ENCODE measurements around the gene SNX17.
"Not testable (repeated sequence)": the region's sequence is repeated elsewhere in the genome, so short reads cannot be mapped to it uniquely, and the experiment has no call there.

The SNX17 gene, protein sequence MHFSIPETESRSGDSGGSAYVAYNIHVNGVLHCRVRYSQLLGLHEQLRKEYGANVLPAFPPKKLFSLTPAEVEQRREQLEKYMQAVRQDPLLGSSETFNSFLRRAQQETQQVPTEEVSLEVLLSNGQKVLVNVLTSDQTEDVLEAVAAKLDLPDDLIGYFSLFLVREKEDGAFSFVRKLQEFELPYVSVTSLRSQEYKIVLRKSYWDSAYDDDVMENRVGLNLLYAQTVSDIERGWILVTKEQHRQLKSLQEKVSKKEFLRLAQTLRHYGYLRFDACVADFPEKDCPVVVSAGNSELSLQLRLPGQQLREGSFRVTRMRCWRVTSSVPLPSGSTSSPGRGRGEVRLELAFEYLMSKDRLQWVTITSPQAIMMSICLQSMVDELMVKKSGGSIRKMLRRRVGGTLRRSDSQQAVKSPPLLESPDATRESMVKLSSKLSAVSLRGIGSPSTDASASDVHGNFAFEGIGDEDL

GRCh38 chr2:27370026-27370815 lies at the start of gene SNX17, which contains the start of gene EIF2B4:
SNX17 (plus strand) TSS chr2:27370616; CDS start chr2:27370744, 128 bp downstream.
EIF2B4 (minus strand) TSS chr2:27370338; CDS start chr2:27370314, 24 bp downstream.
- DNase-seq: peak; percentile 99 to 100 (median 99)

GRCh38 chr2:27320958-27321543 lies 49.4 kb upstream of the SNX17 start:
- no peak for DNase-seq

- DNase-seq: no peak
Observed at GRCh38 chr2:27322301-27322765, 48.1 kb upstream of the SNX17 start.

GRCh38 chr2:27322766-27323595 lies 47.4 kb upstream of the SNX17 start, which contains the start of gene MPV17:
MPV17 (minus strand) TSS chr2:27323097; CDS start chr2:27322517, 580 bp downstream.
- DNase-seq: peak; percentile 92 to 94 (median 94)

DNA sequence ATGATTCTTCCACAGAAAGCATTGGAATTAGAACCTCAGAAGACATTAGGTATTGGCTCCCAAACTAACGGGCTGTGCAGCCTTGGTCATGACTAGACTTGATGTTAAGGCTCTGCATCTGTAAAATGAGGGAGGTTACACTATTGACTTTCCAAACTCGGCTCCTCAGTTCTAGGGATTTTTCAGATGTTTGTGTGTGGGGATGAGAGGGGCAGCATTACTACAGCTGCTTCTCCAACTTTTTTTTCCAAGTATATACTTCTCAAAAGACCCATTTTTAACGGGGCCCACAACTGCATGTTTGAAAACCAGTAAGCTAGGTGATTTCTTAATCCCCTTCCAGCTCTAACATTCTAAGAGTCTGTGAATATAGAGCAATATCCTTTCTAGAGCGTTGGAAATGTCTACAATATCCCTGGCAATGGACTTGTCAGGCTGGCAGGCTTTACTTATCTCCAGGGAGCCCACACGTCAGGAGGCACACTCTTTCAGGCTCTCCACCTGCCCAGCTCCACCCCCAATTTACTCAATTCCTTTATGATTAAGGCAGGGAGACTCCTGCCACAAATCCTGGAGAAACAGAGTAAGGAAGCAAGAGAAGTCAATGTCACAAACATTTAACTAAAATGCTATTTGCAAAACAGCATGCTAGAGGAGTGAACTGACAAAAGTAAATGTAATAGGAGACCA lies 46.7 kb upstream of the SNX17 start:
- peak in 1 of 3 experiments; percentile 47 for DNase-seq

DNA sequence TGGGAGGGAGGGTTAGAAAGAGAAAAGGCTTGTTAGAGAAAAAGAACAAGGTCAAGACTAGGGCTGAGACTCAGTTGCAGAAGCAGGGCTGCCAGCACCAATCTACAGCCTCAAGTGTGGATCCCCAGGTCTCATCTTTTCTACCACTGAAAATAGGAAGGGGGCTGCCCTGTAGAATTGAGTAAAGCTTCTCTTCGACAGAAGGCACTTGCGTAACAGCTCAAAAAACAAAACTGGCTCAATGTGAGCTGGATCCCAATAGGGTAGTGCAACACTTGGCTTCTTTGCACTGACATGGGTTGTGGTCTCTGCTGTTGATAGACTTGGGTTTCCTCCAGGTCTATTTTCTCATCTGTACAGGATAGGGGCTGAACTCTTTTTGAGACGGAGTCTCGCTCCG lies 45.7 kb upstream of the SNX17 start:
- DNase-seq: no peak

DNA sequence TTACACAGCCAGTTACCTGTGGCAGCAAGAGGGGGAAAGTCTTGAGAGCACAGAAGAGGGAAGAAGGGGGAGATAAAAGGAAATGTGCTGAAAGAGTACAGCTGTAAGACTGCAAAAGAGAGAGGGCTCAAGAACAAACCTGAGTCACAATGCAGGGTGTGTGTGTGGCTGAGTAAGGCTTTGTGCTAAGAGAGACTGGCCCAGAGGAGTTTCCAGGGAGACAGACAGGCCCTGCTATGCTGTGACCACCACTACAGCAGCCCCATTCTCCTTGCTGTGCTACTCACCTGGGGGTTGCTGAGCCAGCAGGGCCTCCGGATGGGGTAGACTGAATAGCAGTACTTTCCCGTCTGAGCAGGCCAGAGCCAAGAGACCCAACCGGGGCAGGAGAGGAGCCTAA lies 35.1 kb upstream of the SNX17 start:
- DNase-seq: no peak

DNA sequence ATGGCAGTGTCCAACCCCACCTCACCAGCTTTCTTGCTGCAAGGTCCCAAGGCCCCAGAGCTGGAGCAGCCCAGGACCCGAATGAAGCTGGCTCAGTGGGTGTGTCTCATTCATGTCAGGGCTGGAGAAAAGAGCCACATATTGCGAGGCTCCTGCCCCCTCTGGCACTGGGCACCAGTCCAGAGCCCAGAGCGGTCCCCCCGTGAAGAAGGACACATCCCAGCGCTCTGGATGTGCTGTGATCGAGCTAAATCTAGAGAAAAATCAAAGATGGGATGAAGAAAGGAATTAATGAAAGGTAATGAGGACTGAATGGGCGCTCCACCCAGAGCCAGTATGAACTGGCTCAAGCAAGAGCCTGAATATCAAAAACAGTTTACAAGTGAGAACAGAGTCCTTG lies 34.2 kb upstream of the SNX17 start:
- no peak for DNase-seq

- DNase-seq: no peak
Observed at GRCh38 chr2:27347641-27348040, 22.8 kb upstream of the SNX17 start.

GRCh38 chr2:27350106-27350693 lies 20.2 kb upstream of the SNX17 start:
- no peak for DNase-seq

DNA sequence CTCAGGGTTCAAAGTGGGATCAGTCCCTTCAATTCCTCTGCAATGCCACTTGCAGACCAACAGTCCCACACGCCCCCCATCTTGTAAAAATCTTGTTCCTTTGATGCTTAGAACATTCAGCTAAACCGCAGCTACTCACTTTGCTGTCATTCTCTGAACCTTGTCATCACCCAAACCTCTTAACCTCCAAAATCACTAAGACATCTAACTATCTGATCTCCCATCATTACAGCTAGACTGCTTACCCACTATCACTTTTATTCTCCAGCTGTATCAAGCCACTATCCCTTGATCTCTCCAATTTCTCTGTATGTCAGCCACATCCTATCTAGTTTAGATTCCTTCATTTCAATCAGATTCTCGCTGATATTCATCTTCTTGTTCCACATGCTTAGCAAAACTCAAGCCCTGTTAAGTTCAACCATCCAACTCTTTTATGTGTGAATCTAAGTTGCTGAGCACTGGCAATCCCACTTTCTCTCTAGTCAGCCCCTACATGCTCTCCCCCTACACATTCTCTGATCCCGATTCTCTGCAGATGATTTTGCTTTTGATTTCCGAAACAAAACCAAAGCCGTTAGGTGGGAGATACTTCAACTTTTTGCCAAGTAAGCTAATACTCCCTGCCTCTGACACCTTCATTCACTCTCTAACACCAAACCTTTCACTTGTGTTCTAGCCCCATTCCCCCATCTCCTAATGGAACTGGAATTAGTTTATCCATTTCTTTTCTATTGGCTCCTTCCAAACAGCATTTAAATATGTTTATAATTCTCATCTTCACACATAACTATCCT lies 18.4 kb upstream of the SNX17 start:
- no peak for DNase-seq

- DNase-seq: not testable (repeated sequence)
Observed at GRCh38 chr2:27353386-27353761, 17.0 kb upstream of the SNX17 start.

GRCh38 chr2:27353762-27354596 lies 16.4 kb upstream of the SNX17 start:
- no peak for DNase-seq

DNA sequence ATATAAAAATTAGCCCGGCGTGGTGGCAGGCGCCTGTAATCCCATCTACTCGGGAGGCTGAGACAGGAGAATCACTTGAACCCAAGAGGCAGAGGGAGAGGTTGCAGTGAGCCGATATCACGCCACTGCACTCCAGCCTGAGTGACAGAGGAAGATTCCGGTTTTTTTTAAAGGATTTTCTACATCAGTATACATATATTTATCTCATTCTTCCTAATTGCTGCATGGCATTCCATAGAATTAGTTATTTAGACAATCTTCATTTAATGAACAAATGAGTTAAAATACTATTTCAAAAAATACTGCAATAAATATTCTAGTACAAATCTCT lies 15.9 kb upstream of the SNX17 start:
- DNase-seq: no peak

DNA sequence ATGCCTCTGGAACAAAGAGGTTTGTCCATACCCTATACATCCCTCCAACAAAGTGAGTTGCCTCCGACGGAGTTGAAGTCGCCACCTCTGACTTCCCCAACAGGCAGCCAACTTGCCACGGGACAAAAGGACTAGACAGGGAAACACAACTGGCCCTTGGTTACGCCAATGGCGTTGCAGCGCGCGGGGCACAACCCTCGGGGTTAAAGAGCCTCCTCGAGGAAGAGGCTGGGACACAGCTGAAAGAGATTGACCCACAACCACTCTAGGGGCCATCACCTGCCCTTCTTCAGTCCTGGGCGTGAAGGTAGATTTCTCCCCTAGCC lies 14.4 kb upstream of the SNX17 start:
- peak in 1 of 3 experiments; percentile 84 for DNase-seq

DNA sequence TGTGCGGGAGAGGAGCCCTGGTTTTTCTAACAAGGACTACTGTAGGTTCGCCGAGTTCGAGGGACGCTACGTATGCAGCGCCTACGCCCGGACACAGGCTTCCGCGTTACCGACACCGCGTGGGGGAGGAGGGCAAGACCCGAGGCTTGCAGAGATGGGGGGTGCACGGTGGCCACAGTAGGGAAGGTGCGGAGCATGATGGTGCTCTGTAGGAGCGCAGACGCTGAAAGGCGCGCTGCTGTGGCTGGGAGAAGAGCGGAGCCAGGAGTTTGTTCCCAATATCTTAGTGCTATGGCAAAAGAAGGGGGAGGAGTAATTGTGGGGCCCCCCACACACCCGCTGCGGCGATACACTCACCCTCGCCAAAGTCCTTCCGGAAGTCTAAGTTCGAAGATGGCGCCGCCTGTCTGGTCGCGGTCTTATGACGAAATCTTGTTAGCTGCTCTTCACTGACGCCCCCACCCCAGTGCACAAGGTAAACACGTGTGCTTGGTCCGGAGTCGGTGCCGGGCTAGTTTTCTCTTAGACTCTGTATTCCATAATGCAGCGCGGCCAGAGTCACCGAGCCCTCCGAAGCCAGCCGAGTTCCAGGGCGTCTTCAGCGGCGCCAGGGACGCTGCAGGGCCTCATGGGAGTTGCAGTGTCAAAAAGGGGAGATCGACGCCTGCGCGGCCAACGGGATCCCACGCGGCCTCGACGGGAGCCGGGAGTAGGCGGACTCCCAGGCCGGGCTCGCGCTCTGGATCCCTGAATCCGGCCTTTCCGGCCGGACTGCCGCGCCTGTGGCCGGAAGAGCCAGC lies 13.8 kb upstream of the SNX17 start, which contains the start of gene GTF3C2:
GTF3C2 (minus strand) TSS at position 383 of the 800 bp plus-strand sequence. CDS start 13,210 bp downstream, outside the sequence.
- DNase-seq: peak; percentile 98 to 100 (median 99)

DNA sequence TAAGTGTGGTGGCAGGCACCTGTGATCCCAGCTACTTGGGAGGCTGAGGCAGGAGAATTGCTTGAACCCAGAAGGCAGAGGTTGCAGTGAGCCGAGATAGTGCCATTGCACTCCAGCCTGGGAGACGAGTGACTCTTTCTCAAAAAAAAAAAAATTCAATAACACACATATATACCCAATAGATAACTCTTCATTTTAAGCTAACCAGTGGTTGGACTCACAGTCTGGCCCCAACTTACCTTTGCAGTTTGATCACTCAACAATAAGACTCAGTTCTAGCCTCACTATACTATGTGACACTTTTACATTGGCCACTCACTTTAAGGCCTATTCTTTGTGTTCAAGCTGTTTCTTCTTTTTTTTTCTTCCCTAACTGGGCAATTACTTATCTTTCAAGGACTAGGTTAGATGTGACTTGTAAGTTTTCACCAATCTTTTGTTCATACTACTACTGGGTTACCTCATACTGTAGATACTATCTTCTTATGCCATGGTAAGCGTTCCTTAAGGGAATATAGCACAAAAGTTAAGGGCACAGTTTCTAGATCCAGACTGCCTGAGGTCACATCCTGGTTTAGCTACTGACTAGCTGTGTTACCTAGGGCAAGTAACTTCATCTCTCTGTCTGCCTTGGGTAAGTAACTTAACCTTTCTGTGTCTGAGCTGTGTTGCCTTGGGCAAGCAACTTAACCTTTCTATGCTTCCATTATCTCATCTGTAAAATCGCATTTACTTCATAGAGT lies 7.6 kb upstream of the SNX17 start:
- no peak for DNase-seq

GRCh38 chr2:27363933-27364332 lies 6.5 kb upstream of the SNX17 start:
- DNase-seq: no peak
